ENCODE data around the gene MAST4.
A peak's percentile ranks its signal among the peaks of the same experiment; 100 is the strongest.

MAST4 gene

DNA sequence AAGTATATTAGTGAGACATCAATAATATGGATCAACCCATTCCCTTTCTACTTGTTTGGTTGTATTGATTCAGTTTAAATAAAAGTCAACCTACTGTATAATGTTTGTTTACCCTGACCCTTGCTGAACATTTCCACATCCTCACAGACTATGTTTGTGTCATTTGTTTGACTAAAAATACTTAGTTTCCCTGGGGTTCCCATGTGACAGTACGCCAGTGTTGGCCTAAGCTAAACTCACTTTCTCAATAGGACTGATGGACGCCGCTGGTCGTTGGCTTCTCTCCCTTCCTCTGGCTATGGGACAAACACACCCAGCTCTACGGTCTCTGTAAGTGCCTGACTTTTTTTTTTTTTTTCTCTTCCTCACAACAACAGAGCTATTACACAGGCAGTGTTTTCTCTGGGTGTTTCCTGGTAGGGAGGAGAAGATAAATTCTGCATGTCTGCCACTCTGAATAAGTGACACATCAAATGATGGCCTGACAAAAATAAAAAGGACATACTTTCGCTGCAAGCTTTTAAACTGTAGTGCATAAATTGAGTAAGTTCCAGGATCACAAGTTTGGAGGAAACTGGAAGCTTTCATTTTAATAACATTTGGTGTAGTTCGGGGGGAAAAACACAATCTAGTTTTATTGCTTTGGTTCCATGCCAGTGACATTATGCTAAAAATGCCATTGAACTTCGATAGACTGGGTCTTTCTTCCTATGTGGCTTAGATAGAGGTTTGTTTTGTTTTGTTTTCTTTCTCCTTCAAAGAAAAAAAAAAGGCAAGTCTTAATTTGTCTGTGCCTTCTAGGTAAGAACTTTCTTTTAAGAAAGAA, 499.4 kb downstream of the MAST4 start:
- no peaks in the 10 kb centered on the region for H3K27me3 ChIP-seq (ENCODE audit: control insufficient read depth in 1 of 2, insufficient read depth in 1 of 2, low read length in 2 of 2)
- H3K4me1 ChIP-seq (ENCODE audit: control insufficient read depth, insufficient read depth, low read depth, low read length), result peaks cover 2% of the 10 kb centered on the region
- H4K91ac ChIP-seq (ENCODE audit: low read length), result no peak overlapping the region

DNA sequence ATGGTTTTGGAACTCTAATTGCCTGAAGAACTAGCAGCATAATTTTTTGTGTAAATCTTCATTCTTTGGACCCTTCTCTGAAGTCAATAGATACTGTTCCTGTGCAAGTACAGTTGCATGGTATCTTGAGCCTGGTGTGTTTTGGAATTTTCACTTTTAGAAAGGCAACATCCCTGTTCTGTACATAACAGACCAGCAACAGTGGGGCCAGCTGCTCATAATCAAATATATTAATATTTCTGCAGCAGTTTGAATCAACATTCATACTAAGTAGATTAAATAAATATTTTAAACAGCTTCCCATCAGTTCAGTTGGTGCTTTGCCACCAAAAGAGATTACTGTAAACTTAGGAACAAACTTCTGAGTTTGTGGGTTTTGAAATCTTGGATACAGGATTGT, 502.5 kb downstream of the MAST4 start:
- Histone ChIP-seq H3K4me1 (ENCODE audit: control insufficient read depth, insufficient read depth, low read depth, low read length) (peaks cover 2% of the 10 kb centered on the region), H3K4me2 (ENCODE audit: low read length, poor library complexity, severe bottlenecking) (no peak overlapping the region), H4K91ac (ENCODE audit: low read length) (no peak overlapping the region)

More for the DNA sequence above, 499.4 kb downstream of the MAST4 start:
- Histone ChIP-seq H2BK15ac (ENCODE audit: low read depth, poor library complexity, severe bottlenecking) (no peak overlapping the region), H3K9ac (ENCODE audit: low read length) (peak overlapping the region; percentile 81), H3K14ac (ENCODE audit: low read length in 2 of 2) (no peak overlapping the region), H2BK5ac (ENCODE audit: low read depth, low read length, poor library complexity, severe bottlenecking) (peak overlapping the region; percentile 86), H2BK12ac (ENCODE audit: low read length in 2 of 2) (peak overlapping the region in 1 of 2 experiments; percentile 75), H3K4me2 (ENCODE audit: low read length, poor library complexity, severe bottlenecking) (no peak overlapping the region), H3K23ac (ENCODE audit: low read length in 2 of 2) (no peak overlapping the region), H3K36me3 (ENCODE audit: control insufficient read depth in 1 of 2, insufficient read depth in 2 of 2, low read depth in 1 of 2, low read length in 2 of 2) (peaks cover 3 to 13% of the 10 kb centered on the region in 2 experiments), H2BK120ac (ENCODE audit: low read depth, low read length) (no peak overlapping the region), H3K27ac (ENCODE audit: low read length, poor library complexity, severe bottlenecking) (peak overlapping the region; percentile 95), H3K9me3 (ENCODE audit: control insufficient read depth, low read length) (no peaks in the 10 kb centered on the region), H3K4ac (ENCODE audit: low read depth in 1 of 2, low read length in 2 of 2) (peak overlapping the region in 1 of 2 experiments; percentile 35), H3K18ac (ENCODE audit: low read depth in 1 of 2, low read length in 2 of 2) (peak overlapping the region; percentile 34 to 48), H2AFZ (ENCODE audit: low read depth, low read length) (no peak overlapping the region), H2AK5ac (ENCODE audit: low read length, severe bottlenecking) (peak overlapping the region; percentile 63), H3K4me3 (ENCODE audit: insufficient read depth in 1 of 2, low read depth in 1 of 2, low read length in 2 of 2) (peak overlapping the region in 1 of 2 experiments; percentile 38), H3K79me1 (replicated peaks; ENCODE audit: low read length, poor library complexity, severe bottlenecking) (peaks cover 2% of the 10 kb centered on the region), H4K8ac (ENCODE audit: low read length) (no peak overlapping the region)
- WGBS, result 70% methylated on average over 7 of the region's 8 CpGs
- DNase-seq, result peak; percentile 88

DNA sequence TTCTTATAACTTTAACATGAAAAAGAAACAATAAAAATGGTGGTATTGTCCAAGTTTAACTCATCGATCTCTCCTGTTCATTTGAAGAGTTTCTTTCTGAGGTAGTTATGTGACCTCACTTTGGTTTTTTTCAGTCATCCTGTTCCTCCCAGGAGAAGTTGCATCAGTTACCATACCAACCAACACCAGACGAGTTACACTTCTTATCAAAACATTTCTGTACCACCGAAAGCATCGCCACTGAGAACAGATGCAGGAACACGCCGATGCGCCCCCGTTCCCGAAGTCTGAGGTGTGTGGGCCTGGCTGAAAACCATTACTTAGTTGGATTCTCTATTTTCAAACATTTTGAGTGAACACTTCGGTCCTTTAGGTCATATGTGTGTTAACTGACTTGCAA, 504.1 kb downstream of the MAST4 start:
- no peak overlapping the region for H3K14ac ChIP-seq (ENCODE audit: low read length in 2 of 2)
- no peaks in the 10 kb centered on the region for H3K9me3 ChIP-seq (ENCODE audit: control insufficient read depth, low read length)
- no peak overlapping the region for H3K23ac ChIP-seq (ENCODE audit: low read length in 2 of 2)
- no peak overlapping the region for H2BK5ac ChIP-seq (ENCODE audit: low read depth, low read length, poor library complexity, severe bottlenecking)
- no peak overlapping the region for H3K4me3 ChIP-seq (ENCODE audit: insufficient read depth in 1 of 2, low read depth in 1 of 2, low read length in 2 of 2)
- no peak overlapping the region for H2AK5ac ChIP-seq (ENCODE audit: low read length, severe bottlenecking)
- no peak overlapping the region for H3K4ac ChIP-seq (ENCODE audit: low read depth in 1 of 2, low read length in 2 of 2)
- peaks cover 4% of the 10 kb centered on the region for H3K79me1 ChIP-seq (replicated peaks; ENCODE audit: low read length, poor library complexity, severe bottlenecking)
- H3K18ac ChIP-seq (ENCODE audit: low read depth in 1 of 2, low read length in 2 of 2), result no peak overlapping the region
- peaks cover 6 to 57% of the 10 kb centered on the region in 2 experiments for H3K36me3 ChIP-seq (ENCODE audit: control insufficient read depth in 1 of 2, insufficient read depth in 2 of 2, low read depth in 1 of 2, low read length in 2 of 2)
- H2AFZ ChIP-seq (ENCODE audit: low read depth, low read length), result no peak overlapping the region
- H4K91ac ChIP-seq (ENCODE audit: low read length), result no peak overlapping the region
- H2BK12ac ChIP-seq (ENCODE audit: low read length in 2 of 2), result no peak overlapping the region
- no peak overlapping the region for H2BK15ac ChIP-seq (ENCODE audit: low read depth, poor library complexity, severe bottlenecking)
- H2BK120ac ChIP-seq (ENCODE audit: low read depth, low read length), result no peak overlapping the region
- no peak overlapping the region for H3K9ac ChIP-seq (ENCODE audit: low read length)
- DNase-seq, result no peak
- H3K27ac ChIP-seq (ENCODE audit: low read length, poor library complexity, severe bottlenecking), result no peak overlapping the region
- WGBS, result over 99% methylated on average over 8 of the region's 10 CpGs
- H3K4me1 ChIP-seq (ENCODE audit: control insufficient read depth, insufficient read depth, low read depth, low read length), result peaks cover 2% of the 10 kb centered on the region
- H3K4me2 ChIP-seq (ENCODE audit: low read length, poor library complexity, severe bottlenecking), result no peak overlapping the region
- H4K8ac ChIP-seq (ENCODE audit: low read length), result no peak overlapping the region
- H3K27me3 ChIP-seq (ENCODE audit: control insufficient read depth in 1 of 2, insufficient read depth in 1 of 2, low read length in 2 of 2), result no peaks in the 10 kb centered on the region

More for the DNA sequence above, 502.5 kb downstream of the MAST4 start:
- H2AK5ac ChIP-seq (ENCODE audit: low read length, severe bottlenecking), result no peak overlapping the region
- no peak overlapping the region for H3K27ac ChIP-seq (ENCODE audit: low read length, poor library complexity, severe bottlenecking)
- H3K9me3 ChIP-seq (ENCODE audit: control insufficient read depth, low read length), result no peaks in the 10 kb centered on the region
- H3K4ac ChIP-seq (ENCODE audit: low read depth in 1 of 2, low read length in 2 of 2), result no peak overlapping the region
- no peak overlapping the region for H3K9ac ChIP-seq (ENCODE audit: low read length)
- H3K14ac ChIP-seq (ENCODE audit: low read length in 2 of 2), result no peak overlapping the region
- H2AFZ ChIP-seq (ENCODE audit: low read depth, low read length), result no peak overlapping the region
- H2BK15ac ChIP-seq (ENCODE audit: low read depth, poor library complexity, severe bottlenecking), result no peak overlapping the region
- no peak overlapping the region for H3K18ac ChIP-seq (ENCODE audit: low read depth in 1 of 2, low read length in 2 of 2)
- no peak overlapping the region for H3K4me3 ChIP-seq (ENCODE audit: insufficient read depth in 1 of 2, low read depth in 1 of 2, low read length in 2 of 2)
- no peak overlapping the region for H2BK5ac ChIP-seq (ENCODE audit: low read depth, low read length, poor library complexity, severe bottlenecking)
- DNase-seq, result no peak
- H4K8ac ChIP-seq (ENCODE audit: low read length), result no peak overlapping the region
- H2BK120ac ChIP-seq (ENCODE audit: low read depth, low read length), result no peak overlapping the region
- no peak overlapping the region for H2BK12ac ChIP-seq (ENCODE audit: low read length in 2 of 2)
- peaks cover 3% of the 10 kb centered on the region for H3K79me1 ChIP-seq (replicated peaks; ENCODE audit: low read length, poor library complexity, severe bottlenecking)
- peaks cover 6 to 40% of the 10 kb centered on the region in 2 experiments for H3K36me3 ChIP-seq (ENCODE audit: control insufficient read depth in 1 of 2, insufficient read depth in 2 of 2, low read depth in 1 of 2, low read length in 2 of 2)
- no peak overlapping the region for H3K23ac ChIP-seq (ENCODE audit: low read length in 2 of 2)
- H3K27me3 ChIP-seq (ENCODE audit: control insufficient read depth in 1 of 2, insufficient read depth in 1 of 2, low read length in 2 of 2), result no peaks in the 10 kb centered on the region

DNA sequence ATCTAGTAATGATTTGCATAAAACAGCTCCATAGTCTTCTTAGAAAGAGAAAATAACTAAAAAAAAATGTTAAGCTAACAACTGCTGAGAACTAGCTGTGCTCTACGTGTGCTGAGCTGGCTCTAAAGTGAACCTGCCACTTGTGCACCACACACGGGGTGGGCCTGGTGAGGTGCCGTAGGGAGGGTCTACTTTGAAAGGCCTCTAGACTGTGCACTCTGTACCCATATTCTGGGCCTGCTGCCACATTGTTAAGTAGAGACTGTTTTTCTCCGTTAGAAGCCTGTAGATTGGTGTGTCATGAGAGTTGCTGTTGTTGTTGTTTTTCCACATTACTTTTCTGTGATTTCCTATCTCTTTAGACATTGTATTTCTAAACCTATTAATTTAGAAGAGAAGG, 506.5 kb downstream of the MAST4 start:
- peaks cover 5% of the 10 kb centered on the region for H3K79me1 ChIP-seq (replicated peaks; ENCODE audit: low read length, poor library complexity, severe bottlenecking)
- no peak overlapping the region for H3K14ac ChIP-seq (ENCODE audit: low read length in 2 of 2)
- 95% methylated on average over 4 of the region's 4 CpGs for WGBS
- no peak for DNase-seq
- no peak overlapping the region for H3K23ac ChIP-seq (ENCODE audit: low read length in 2 of 2)
- H3K36me3 ChIP-seq (ENCODE audit: control insufficient read depth in 1 of 2, insufficient read depth in 2 of 2, low read depth in 1 of 2, low read length in 2 of 2), result peaks cover 6 to 80% of the 10 kb centered on the region in 2 experiments
- H2BK5ac ChIP-seq (ENCODE audit: low read depth, low read length, poor library complexity, severe bottlenecking), result no peak overlapping the region
- no peak overlapping the region for H4K91ac ChIP-seq (ENCODE audit: low read length)
- H3K4me3 ChIP-seq (ENCODE audit: insufficient read depth in 1 of 2, low read depth in 1 of 2, low read length in 2 of 2), result no peak overlapping the region
- H3K9me3 ChIP-seq (ENCODE audit: control insufficient read depth, low read length), result no peaks in the 10 kb centered on the region
- H3K27me3 ChIP-seq (ENCODE audit: control insufficient read depth in 1 of 2, insufficient read depth in 1 of 2, low read length in 2 of 2), result no peaks in the 10 kb centered on the region
- no peak overlapping the region for H3K27ac ChIP-seq (ENCODE audit: low read length, poor library complexity, severe bottlenecking)
- H3K4me2 ChIP-seq (ENCODE audit: low read length, poor library complexity, severe bottlenecking), result no peak overlapping the region
- no peak overlapping the region for H3K4ac ChIP-seq (ENCODE audit: low read depth in 1 of 2, low read length in 2 of 2)
- no peak overlapping the region for H2AFZ ChIP-seq (ENCODE audit: low read depth, low read length)
- H2BK120ac ChIP-seq (ENCODE audit: low read depth, low read length), result no peak overlapping the region
- H4K8ac ChIP-seq (ENCODE audit: low read length), result no peak overlapping the region
- no peak overlapping the region for H3K9ac ChIP-seq (ENCODE audit: low read length)
- H2BK15ac ChIP-seq (ENCODE audit: low read depth, poor library complexity, severe bottlenecking), result no peak overlapping the region
- H2AK5ac ChIP-seq (ENCODE audit: low read length, severe bottlenecking), result no peak overlapping the region
- no peak overlapping the region for H3K18ac ChIP-seq (ENCODE audit: low read depth in 1 of 2, low read length in 2 of 2)
- H2BK12ac ChIP-seq (ENCODE audit: low read length in 2 of 2), result no peak overlapping the region
- no peaks in the 10 kb centered on the region for H3K4me1 ChIP-seq (ENCODE audit: control insufficient read depth, insufficient read depth, low read depth, low read length)
